DMS53 treated with DMSO at 0.1 percent for 48 hours (cell line): Measurements from ENCODE around the gene TLE2.
A peak's percentile ranks its signal among the peaks of the same experiment; 100 is the strongest.

ENCODE experiments used
- DNase-seq: peaks from one replicate; lab custom pipeline; 2025; ENCODE audit not compliant: unreplicated experiment; lab: John Stamatoyannopoulos, UW

Gene TLE2

DNA sequence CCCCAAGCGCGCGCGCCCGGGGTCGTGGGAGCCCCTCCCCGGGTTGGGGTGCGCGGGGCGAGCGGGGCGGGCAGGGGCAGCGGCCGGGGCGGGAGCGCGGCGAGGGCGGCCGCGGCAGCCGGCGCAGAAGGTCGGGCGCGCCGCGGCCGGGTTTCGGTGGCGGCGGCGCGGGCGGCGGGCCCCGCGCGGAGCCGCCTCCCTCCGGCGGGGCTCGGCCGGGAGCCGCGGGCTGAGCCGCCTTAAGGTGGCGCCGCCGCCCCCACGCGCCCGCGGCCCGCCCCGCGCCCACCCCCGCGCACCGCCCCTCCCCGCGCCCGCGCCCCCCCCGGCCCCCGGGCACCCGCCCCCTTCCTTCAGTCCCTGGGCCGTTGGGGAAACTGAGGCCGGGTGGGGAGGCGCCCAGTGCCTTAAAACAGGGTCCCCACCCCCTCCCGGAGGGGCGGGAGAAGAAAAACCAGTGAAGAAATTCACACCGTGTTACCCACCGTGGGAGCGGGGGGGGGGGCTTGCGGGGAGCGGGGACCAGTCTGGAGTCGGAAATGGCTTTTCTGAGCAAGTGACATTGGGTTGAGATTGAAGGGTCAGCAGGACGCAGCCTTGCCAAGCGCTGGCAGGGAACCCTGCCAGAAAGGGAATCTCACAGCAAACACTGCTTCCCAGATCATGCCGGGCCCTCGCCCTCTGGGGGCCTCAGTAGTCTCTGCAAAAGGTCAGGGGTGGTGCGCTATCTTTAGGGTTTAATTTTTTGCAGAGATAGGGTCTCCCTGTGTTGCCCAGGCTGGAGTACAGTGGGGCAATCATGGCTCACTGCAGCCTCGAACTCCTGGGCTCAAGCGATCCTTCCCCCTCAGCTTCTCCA lies at the start of gene TLE2:
TLE2 (minus strand) TSS at position 216 of the 859 bp plus-strand sequence. CDS start 376 bp downstream, outside the sequence.
- DNase-seq, result no peak

DNA sequence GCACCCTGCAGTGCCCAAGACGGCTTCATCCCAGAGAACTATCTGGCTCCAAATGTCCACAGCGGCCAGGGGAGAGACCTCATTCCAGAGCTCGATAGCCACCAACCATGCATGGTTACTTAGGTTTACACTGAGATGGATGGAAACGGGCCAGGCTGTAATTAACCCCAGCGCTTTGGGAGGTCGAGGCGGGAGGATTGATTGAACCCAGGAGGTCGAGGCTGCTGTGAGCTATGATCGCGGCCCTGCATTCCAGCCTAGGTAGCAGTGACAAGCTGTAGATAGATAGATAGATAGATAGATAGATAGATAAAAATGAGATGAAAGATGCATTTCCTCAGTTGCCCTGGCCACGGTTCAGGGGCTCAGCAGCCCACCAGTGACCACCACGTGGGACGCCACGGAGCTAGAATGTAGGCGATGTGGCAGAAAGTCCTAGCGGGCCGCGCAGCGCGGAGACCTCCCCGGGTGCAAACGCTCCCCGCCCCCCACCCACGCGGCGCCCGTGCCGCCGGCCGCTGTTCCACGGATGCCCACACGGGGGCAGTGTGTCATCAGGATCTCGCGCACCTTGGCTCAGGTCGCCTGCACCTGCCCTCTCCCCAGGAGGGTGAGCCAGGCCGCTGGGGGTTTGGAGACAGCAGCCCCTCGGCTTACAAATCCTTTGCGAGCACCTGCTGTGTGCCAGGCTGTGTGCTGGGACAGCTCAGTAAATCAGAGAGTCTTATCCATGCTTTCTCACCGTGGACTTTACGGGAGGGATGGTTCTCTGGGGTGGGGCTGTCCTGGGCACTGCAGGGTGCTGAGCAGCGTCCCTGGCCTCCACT lies 46.7 kb upstream of the TLE2 start:
- DNase-seq, result peak; percentile 34

DNA sequence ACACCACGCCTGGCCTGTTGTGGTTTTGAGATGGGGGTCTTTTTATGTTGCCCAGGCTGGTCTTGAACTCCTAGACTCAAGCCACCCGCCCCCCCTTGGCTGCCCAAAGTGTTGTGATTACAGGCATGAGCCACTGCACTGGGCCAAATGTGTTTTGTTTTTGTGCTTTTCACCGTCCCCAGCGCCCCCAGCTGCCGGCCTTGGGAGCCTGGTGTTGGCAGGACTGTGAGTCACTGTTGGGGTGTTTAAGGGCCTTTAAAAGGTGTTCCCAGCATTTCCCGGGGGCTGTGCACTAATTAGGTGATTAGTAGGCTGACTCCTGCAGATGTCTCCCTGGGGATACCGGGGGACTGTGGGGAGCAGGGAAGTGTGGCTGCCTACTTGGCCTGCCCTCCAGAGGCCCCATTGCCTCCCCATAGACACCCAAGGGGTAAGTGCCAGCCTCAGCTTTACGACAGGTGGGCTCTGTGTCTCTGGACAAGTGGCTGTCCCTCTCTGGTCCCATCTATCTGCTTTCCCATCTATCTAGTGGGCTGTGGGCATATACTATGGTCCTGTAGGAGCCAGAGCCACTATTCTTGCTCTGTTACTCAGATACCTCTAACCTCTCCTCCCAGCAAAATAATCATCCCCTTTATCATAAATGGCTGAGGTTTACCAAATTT lies 45.0 kb upstream of the TLE2 start:
- DNase-seq, result no peak

DNA sequence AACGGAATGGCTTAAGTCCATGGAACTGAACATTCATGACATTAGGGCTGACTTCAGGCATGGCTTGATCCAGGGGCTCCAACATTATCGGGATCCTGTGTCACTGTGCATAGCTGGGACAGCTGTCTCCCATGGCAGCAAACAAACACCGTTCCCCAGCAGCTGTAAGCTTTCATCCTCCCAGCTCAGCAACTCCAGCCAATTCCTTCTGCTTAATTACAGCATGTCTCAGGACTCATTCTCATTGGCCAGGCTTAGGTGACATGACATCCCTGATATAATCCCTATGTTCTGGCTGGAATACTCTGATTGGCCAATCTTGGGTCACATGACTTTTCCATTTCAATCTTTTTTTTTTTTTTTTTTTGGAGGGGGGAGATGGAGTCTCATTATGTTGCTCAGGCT lies 44.1 kb upstream of the TLE2 start:
- peak; percentile 30 for DNase-seq

DNA sequence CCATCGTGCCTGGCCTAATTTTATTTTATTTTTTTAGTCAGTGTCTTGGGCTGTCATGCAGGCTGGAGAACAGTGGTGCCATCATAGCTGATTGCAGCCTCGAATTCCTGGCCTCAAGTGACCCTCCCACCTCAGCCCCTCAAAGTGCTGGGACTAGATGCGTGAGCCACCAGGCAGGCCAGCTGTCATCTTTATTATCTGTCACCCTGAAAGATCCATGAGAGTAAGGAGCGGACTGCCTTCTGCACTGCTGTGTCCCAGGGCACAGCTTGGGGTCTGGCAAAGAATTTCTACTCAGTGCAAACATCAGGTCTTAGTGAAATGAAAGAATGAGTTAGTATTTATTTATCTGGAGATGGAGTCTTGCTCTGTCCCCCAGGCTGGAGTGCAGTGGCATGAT lies 42.7 kb upstream of the TLE2 start:
- DNase-seq, result no peak

DNA sequence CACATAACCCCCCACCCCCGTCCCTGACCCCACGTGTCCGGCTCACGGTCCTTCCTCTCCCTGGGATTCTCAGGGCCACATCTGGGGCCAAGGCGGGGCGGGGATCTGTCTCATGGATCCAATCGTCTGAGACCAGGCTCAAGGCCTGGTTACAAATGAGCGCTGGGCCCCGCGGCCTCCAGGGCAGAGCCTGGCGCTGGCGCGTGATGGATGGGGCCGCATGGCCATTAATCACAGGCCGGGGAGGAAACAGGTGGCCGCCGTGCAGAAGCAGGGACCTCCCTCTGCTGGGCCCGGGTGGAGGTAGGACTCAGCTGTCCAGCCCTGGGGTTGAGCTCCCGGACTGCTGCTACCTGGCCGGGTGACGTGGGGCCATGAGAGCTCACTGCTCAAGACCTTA lies 39.0 kb upstream of the TLE2 start:
- no peak for DNase-seq

DNA sequence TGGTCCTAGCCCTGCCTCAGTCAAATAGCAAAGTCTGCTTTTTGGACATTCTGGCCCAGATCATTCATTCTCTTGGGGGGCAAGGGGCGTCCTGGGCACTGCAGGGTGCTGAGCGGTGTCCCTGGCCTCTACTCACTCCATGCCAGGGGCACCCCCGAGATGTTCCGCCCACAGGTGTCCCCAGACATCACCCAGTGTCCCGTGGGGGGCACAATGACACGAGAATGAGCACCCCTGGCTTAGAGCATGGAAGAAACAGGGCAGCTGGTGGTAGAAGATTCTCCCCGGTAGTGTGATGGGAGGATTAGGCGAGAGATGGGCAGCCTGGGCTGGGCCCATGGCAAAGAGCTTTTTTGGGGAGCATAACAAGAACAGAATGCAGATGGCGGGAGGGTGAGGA lies 38.5 kb upstream of the TLE2 start:
- DNase-seq, result no peak

DNA sequence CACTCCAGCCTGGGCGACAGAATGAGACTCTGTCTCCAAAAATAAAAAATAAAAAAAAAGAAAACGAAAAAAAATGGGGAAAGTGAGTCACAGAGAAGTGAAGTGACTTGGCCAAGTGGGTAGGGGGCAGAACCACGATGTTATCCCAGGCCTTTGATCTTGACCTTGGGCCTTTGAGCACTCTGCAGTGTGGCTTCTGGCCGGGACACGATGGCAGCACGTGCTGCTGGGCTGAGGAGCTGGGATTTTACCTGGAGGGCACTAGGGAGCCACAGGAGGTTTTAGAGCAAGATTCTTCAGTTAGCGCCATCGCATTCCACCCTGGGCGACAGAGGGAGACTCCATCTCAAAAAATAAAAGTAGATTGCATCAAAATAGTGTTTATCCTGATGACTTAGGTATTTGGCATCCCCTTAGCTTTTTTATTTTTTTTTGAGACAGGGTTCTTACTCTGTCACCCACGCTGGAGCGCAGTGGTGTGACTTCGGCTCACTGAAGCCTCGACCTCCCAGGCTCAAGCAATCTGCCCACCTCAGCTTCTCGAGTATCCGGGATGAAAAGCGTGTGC lies 37.5 kb upstream of the TLE2 start:
- no peak for DNase-seq

DNA sequence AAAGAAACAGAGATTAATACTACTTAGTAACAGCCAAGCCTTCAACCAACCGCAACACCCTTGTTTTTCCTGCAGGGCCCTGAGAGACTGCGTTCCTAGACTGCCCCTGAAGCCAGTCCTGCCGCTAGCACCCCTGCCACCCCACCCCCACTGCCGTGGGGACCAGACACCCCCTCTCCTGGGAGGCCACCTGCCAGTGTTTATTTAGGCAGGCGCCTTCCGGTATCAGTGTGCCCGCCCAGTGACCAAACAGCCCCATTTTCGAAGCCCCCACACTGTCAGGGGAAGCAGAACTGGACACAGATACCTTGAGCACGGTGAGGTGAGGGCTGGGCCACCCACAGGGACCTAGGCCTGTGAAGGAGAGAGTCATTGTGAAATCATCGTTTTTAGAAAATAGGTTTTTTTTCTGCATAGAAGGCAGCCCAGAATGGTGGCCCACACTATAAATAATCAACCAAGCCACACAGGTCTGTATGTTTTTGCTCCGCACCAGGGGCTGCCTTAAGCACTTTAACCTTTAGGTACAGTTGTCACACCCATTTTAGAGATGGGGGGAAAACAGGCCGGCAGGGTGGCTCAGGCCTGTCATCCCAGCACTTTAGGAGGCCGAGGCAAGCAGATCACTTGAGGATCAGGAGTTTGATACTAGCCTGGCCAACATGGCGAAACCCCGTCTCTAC lies 36.7 kb upstream of the TLE2 start:
- DNase-seq, result peak; percentile 33

DNA sequence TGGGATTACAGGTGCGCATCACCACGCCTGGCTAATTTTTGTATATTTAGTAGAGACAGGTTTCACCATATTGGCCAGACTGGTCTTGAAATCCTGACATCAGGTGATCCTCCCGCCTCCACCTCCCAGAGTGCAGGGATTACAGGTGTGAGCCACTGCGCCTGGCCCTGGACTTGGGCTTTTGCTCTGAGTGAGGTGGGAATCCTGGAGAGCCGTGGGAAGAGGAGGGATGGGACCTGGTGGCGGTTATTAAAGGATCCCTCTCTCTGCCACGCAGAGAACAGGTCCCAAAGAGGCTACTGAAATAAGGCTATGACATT lies 34.9 kb upstream of the TLE2 start:
- no peak for DNase-seq

DNA sequence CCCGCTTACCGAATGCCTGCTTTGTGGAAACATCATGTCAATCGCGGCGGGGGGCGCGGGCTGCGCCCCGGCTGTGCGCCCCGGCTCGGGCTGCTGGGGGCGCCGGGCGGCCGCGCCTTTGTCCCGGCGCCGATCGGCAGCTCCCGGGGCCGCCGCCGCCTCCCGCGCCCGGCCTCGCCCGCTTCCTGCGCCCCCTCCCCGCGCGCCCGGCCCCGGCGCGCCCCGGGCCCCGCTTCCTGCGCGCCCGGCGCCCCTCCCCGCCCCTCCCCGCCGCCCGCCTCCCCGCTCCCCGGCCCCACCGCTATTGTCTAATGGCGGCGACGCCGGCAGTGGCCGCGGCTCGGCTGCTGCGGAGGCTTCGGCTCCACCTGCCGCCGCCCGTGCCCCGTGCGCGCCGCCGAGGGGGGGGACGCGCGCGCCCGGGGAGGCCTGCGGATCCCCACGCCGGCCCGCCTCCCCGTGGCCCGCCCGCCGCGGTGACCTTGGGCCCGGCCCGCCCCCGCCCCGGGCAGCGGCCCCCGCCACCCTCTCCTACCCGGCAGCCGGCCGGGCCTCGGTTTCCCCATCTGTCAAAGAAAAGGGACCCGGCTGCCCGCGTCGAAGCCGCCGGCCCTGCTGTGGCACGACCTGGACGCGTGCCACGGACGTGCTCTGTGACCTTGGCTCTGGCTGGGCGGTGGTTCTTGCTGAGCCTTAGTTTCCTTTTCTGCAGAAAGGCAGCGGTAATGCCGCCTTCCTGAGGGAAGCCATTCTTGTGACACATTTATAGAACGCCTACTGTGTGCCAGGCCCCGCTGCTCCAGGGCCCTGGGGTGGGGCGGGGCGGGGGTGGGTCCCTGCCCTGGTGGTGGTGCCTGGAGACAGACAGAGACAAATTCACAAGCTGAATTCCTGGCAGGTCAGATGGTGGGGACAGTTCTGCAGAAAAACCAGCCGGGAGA lies 33.4 kb upstream of the TLE2 start, which contains the start of gene TLE5:
TLE5 (minus strand) TSS at position 331 of the 941 bp plus-strand sequence; CDS start at position 36, 295 bp downstream.
- no peak for DNase-seq

DNA sequence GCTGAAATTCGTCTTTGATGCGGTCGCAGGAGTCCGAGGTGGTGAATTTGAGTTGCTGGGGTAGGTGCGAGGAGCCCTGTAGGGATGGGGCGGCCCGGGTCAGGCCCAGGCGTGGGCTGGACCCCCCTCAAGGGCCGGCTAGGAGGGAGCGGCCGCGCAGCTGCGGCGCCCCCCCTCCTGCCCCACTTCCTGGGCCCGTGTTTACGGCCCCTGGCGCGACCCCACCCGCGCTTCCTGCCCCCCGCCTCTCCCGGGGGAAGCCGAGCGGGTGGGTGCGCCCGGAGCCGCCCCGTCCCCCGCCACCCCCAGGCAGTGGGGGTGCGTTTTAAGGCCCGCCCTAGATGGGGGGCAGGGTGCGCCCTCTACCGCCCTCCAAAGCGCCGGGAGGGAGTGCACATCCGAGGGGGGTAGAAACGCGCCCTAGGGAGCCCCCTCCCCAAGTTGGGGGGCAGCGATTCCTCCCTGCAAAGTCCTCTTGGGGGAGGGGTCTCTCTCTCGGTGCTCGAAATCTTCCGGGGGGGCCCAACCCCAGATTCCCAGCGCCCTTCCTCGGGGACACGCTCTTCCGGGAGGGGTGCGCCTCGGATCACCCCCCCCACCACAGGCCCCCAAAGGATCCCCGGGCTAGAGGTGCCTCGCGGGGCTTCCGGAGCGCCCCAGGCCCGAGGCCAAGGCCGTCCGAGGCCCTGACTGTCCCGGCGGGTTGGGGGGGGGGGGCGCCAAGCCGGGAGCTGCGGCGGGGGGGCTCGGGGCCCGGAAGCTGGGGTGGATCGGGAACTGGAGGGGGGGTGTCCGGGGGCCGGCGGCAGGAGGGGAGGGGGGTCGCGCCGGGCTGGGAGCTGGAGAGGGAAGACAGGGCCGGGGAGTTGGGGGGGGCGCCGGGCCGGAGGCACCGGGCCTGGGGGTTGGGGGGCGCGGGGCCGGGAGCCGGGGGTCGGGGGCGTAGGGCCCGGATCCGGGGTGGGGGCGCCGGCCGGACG lies 32.4 kb upstream of the TLE2 start:
- DNase-seq, result no peak

DNA sequence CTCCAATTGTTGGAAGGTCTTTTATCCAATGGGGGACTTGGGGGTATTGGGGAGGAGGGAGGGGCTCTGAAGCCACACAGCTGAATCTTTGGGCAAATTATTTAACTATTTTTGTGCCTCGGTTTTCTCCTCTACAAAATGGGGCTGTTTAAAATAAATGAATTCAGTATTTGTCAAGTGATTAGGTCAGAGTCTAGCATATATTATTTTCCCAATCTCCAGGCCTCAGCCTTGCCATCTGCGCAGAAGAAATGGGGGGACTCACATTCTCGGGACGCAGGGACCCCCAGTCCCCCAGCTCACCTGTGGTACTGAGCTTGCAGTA lies 31.7 kb upstream of the TLE2 start:
- no peak for DNase-seq

DNA sequence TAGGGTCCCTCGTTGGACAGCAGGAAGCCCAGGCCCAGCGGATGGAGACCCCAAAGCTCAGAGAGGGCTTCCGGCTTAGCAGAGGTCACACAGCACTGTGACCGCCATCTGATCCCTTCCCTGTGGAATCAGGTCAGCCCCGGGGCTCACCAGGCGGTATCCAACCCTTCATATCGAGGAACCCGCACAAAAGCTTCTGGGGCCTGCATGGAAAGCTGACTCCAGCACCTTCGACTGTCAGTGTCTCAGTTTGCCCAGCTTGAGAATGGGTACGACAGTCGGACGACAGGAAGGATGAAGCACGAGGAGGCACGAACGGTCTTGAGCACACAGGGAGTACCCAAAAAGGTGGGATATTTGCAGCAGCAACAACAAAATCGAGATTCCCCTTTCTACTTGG lies 30.6 kb upstream of the TLE2 start:
- DNase-seq, result no peak

DNA sequence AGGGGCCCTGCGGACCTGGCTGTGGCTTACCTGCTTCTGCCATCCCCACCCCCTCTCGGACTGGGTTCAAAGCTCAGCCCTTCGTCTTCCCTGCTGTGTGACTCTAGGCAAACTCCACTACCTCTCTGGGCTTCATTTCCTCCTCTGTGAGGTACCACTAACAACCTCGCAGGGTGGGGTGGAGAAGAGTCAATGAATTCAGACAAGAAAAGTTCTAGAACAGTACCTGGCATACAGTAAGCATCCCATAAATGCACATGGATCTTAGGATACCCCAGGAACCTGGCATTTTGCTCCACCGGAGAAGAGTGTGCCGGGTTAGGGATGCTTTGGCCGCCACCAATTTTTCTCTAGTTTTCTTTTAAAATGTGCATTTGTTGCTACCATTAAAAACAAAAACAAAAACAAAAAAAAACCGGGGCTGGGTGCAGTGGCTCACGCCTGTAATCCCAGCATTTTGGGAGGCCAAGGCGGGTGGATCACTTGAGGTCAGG lies 29.8 kb upstream of the TLE2 start:
- no peak for DNase-seq

DNA sequence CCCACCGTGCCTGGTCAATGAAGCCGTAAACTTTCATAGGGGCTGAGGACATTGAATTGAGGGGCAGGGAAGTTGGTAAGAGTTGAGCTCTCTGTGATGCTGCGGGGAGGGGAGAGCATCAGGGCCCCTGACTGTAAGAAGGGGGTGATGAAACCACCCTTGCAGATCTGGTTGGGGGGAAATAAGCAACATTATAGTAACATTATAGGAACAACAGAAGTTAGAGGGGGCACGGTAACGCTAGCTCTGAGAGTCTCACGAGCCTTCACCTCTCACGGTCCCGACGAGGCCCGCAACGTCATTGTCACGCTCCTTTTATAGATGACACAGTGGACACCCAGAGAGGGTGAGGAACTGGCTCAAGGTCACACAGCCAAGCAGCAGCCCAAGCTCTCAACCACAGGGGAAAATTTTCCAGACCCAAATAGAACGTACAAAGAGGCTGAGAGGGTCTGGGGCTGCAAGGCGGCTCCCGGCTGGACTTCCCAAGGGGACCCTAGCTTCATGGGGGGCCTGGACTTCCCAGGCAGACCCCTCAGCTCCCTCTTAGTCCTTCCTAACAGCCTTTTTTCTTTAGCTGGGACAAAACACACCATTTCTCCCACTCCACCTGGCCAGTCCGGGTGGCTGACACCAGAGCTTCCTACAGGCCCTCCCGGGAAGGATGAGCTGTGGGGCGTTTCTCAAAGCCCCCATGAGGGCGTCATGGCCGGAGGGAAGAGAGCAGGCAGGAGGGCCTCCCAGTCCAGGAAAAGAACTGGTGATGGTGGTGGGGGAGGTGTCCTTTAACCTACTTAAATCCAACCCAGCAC lies 29.1 kb upstream of the TLE2 start:
- no peak for DNase-seq

DNA sequence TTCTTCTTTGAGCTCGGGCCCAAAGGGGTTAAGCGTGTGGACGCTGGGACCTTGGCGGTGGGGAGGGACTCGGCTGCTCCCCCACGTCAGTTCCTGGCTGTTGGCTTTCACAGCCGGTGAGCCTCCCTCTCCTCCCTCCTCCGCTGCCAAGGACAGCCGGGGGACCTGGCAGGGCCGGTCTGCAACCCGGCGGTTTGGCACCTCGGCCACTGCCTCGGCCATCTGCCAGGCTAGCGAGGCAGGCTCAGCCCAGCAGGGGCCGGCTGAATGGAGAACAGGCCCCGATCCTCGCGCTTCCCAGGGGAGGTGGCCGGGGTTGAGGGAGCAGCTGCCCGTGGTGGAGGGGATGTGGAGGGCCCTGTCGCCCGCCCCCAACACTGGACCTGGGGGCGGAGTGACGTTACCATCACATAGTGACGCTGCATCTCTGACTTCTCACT lies 28.2 kb upstream of the TLE2 start:
- DNase-seq, result no peak
